SU-DHL-6 (cell line): Measurements from ENCODE around the gene FLT1.

Source experiments
- H2AFZ ChIP-seq: fragments of 200-600 bp; sonication (generic); 2 replicates; pipeline ENCODE4 v1.6.1; 2014; ENCODE audit warnings: low read depth, mild to moderate bottlenecking, moderate library complexity, mixed read lengths, antibody characterized with exemption, low read length; ENCODE audit not compliant: severe bottlenecking
- H3F3A ChIP-seq: fragments of 200-600 bp; shearing (Covaris generic); 2 replicates; pipeline ENCODE4 v1.6.0; 2016; ENCODE audit warnings: antibody characterized with exemption, mild to moderate bottlenecking; ENCODE audit not compliant: insufficient read depth
- H3K27ac ChIP-seq: fragments of 200-600 bp; sonication (generic); 2 replicates; pipeline ENCODE4 v1.5.1; 2016; ENCODE audit warnings: low read depth, mild to moderate bottlenecking, low read length, moderate library complexity, mixed read lengths
- H3K27me3 ChIP-seq: fragments of 200-600 bp; sonication (generic), shearing (Covaris generic); 2 replicates; pipeline ENCODE4 v1.6.0; 2014; ENCODE audit warnings: mild to moderate bottlenecking, low read length
- H3K36me3 ChIP-seq: fragments of 200-600 bp; sonication (generic); 2 replicates; pipeline ENCODE4 v1.6.1; 2014; ENCODE audit warnings: mild to moderate bottlenecking, low read length, mixed read lengths
- H3K4me2 ChIP-seq: fragments of 300-600, 200-600 bp; shearing (Covaris generic), sonication (generic); 2 replicates; pipeline ENCODE4 v1.6.0; 2014; ENCODE audit warnings: low read length, low read depth, mild to moderate bottlenecking; ENCODE audit not compliant: poor library complexity, severe bottlenecking
- H3K4me3 ChIP-seq: fragments of 200-600 bp; sonication (generic); 2 replicates; pipeline ENCODE4 v1.5.1; 2014; ENCODE audit warnings: antibody characterized with exemption, low read length, mild to moderate bottlenecking, mixed read lengths; ENCODE audit not compliant: insufficient read depth, poor library complexity, severe bottlenecking
- H3K79me2 ChIP-seq: fragments of 200-600 bp; sonication (generic); 2 replicates; pipeline ENCODE4 v1.6.1; 2014; ENCODE audit warnings: mild to moderate bottlenecking, low read length, moderate library complexity; ENCODE audit not compliant: insufficient read depth
- H3K9ac ChIP-seq: fragments of 200-600 bp; sonication (generic); 2 replicates; pipeline ENCODE4 v1.7.0; 2014; ENCODE audit warnings: mild to moderate bottlenecking, low read length
- H3K9me2 ChIP-seq: fragments of 200-600 bp; sonication (generic); replicated peaks from 2 replicates; pipeline ENCODE4 v1.6.1; 2014; ENCODE audit warnings: low read length; ENCODE audit not compliant: insufficient read depth
- H3K9me3 ChIP-seq: fragments of 200-600 bp; sonication (generic); 2 replicates; pipeline ENCODE4 v1.6.1; 2014; ENCODE audit warnings: low read length, mixed read lengths; ENCODE audit not compliant: insufficient read depth
- H4K20me1 ChIP-seq: fragments of 200-600 bp; sonication (generic); 2 replicates; pipeline ENCODE4 v1.6.1; 2014; ENCODE audit warnings: low read depth, mild to moderate bottlenecking, antibody characterized with exemption, low read length, moderate library complexity, mixed read lengths
- EZH2phosphoT487 ChIP-seq: fragments of 200-600 bp; sonication (generic), shearing (Covaris generic); conservative IDR thresholded peaks from 2 replicates; pipeline ENCODE4 v1.6.1; 2018; ENCODE audit warnings: mild to moderate bottlenecking, antibody characterized with exemption, low read length, moderate library complexity, mixed read lengths
- TF ChIP-seq, protein P1 (sequence below): fragments of 200-600 bp; sonication (generic); IDR thresholded peaks from one replicate; pipeline ENCODE4 v1.5.1; 2017; ENCODE audit warnings: antibody characterized with exemption, mild to moderate bottlenecking, low read length, moderate library complexity; ENCODE audit not compliant: insufficient read depth, poor library complexity, severe bottlenecking

FLT1 gene

GRCh38 chr13:28440774-28441504, 54.0 kb downstream of the FLT1 start:
- Histone ChIP-seq H2AFZ (no peak overlapping the region), H3K4me2 (no peak overlapping the region), H3K79me2 (no peaks in the 10 kb centered on the region), H3K9ac (no peak overlapping the region), H3K4me3 (no peak overlapping the region), H3K27ac (no peak overlapping the region), H3F3A (no peaks in the 10 kb centered on the region), H3K9me3 (no peaks in the 10 kb centered on the region), H3K27me3 (no peaks in the 10 kb centered on the region), H3K36me3 (no peaks in the 10 kb centered on the region), H4K20me1 (no peaks in the 10 kb centered on the region), H3K9me2 (no peaks in the 10 kb centered on the region)
- TF ChIP-seq, protein P1, sequence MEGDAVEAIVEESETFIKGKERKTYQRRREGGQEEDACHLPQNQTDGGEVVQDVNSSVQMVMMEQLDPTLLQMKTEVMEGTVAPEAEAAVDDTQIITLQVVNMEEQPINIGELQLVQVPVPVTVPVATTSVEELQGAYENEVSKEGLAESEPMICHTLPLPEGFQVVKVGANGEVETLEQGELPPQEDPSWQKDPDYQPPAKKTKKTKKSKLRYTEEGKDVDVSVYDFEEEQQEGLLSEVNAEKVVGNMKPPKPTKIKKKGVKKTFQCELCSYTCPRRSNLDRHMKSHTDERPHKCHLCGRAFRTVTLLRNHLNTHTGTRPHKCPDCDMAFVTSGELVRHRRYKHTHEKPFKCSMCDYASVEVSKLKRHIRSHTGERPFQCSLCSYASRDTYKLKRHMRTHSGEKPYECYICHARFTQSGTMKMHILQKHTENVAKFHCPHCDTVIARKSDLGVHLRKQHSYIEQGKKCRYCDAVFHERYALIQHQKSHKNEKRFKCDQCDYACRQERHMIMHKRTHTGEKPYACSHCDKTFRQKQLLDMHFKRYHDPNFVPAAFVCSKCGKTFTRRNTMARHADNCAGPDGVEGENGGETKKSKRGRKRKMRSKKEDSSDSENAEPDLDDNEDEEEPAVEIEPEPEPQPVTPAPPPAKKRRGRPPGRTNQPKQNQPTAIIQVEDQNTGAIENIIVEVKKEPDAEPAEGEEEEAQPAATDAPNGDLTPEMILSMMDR = no peak
- no peak for TF ChIP-seq EZH2phosphoT487

DNA sequence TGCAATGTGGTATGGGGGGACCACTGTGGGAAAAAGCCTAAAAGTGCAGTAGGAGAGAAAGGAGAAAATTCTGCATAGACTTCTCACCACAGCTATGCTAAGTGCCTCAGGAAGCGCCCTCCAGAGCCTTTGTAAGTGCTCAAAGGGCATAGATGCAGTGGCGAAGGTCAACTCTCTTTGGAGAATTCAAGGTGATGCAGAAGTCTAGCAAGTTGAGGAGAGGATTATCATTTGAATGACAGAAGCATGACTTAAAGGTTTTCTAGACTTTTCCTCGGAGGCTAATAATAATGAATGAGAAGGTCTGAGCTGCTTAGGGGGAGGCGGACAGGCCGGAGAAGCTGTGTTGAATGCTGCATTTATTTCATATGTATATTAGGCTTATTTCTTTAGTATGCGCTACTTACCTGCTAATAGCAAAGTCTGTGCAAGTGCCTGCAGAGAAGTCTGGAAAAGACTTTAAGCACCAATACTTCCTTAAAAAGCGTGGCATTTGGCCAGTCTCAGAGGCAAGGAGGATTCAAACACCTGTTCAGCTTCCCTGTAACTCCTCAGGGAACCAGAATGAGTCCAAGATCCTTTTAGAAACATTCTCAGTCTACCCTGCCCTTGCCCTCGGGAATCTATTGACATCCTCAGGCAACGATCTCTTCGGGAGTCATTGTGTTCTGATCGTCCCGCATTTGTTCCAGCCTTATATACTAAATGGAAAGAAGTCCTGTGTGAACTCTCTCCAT, 56.2 kb downstream of the FLT1 start:
- Histone ChIP-seq H3K9ac (no peak overlapping the region), H4K20me1 (no peaks in the 10 kb centered on the region), H3K27me3 (no peaks in the 10 kb centered on the region), H3K27ac (no peak overlapping the region), H3K9me2 (no peaks in the 10 kb centered on the region), H3K36me3 (no peaks in the 10 kb centered on the region), H2AFZ (no peak overlapping the region), H3K9me3 (no peaks in the 10 kb centered on the region), H3K79me2 (no peaks in the 10 kb centered on the region), H3F3A (no peaks in the 10 kb centered on the region), H3K4me3 (no peak overlapping the region), H3K4me2 (no peak overlapping the region)
- TF ChIP-seq, protein P1 = no peak
- no peak for TF ChIP-seq EZH2phosphoT487

- Histone ChIP-seq H3K9me2 (no peaks in the 10 kb centered on the region), H3K27me3 (no peaks in the 10 kb centered on the region), H3K9me3 (no peaks in the 10 kb centered on the region), H3K27ac (no peak overlapping the region), H4K20me1 (no peaks in the 10 kb centered on the region), H3F3A (no peaks in the 10 kb centered on the region), H3K79me2 (no peaks in the 10 kb centered on the region), H2AFZ (no peak overlapping the region), H3K4me2 (no peak overlapping the region), H3K4me3 (no peak overlapping the region), H3K36me3 (no peaks in the 10 kb centered on the region), H3K9ac (no peak overlapping the region)
- TF ChIP-seq, protein P1 = no peak
- no peak for TF ChIP-seq EZH2phosphoT487
These were observed 56.9 kb downstream of the FLT1 start for GRCh38 chr13:28438067-28438466.
